ENCODE results near the gene DCN.

Gene DCN

DNA sequence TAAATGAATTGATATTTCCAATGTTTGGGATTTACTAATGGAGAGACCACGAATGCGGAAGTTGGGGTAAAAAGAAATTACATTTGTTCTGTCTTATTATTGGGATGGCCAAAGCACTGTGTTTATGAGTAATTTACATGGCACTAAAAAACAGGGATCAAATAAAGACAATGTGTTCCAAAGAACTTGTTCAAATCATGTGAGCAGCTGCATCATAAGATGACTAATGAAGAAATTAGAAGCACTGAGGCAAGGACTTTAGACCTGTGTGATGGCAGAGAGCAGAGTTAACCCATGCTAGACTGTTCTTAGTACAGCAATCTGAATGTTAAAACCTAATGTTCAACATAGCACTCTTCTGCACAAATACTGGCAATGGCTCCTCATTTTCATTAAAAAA lies 34.3 kb upstream of the DCN start:
- Histone ChIP-seq H3K27ac (replicated peaks; ENCODE audit: low read length) (no peak overlapping the region), H2BK5ac (ENCODE audit: low read length) (no peak overlapping the region), H4K8ac (ENCODE audit: low read depth, low read length) (no peak overlapping the region), H3K4me2 (ENCODE audit: insufficient read depth, low read length, poor library complexity, severe bottlenecking) (no peak overlapping the region), H3K36me3 (replicated peaks in 1 of 2; ENCODE audit: control insufficient read depth in 2 of 2, insufficient read depth in 2 of 2, low read length in 2 of 2) (no peaks in the 10 kb centered on the region), H3K27me3 (ENCODE audit: control insufficient read depth in 3 of 3, insufficient read depth in 3 of 3, low read depth in 1 of 3, low read length in 3 of 3) (no peaks in the 10 kb centered on the region), H2AFZ (ENCODE audit: low read length) (no peak overlapping the region), H2BK12ac (ENCODE audit: low read length) (no peak overlapping the region), H3K18ac (ENCODE audit: low read length) (no peak overlapping the region), H3K9ac (ENCODE audit: low read depth, low read length, poor library complexity) (no peak overlapping the region), H3K9me3 (replicated peaks in 1 of 2; ENCODE audit: control insufficient read depth in 2 of 2, insufficient read depth in 1 of 2, low read depth in 1 of 2, low read length in 2 of 2) (no peaks in the 10 kb centered on the region), H2BK120ac (ENCODE audit: low read depth, low read length) (no peak overlapping the region), H3K4me3 (ENCODE audit: low read length in 2 of 2) (no peak overlapping the region), H3K4ac (ENCODE audit: low read length) (no peak overlapping the region), H3K14ac (ENCODE audit: low read length) (no peak overlapping the region), H2AK5ac (ENCODE audit: low read depth, low read length) (no peak overlapping the region), H3K4me1 (ENCODE audit: control insufficient read depth in 2 of 2, insufficient read depth in 1 of 2, low read depth in 1 of 2, low read length in 2 of 2) (no peaks in the 10 kb centered on the region), H3K79me1 (ENCODE audit: low read depth, low read length) (no peaks in the 10 kb centered on the region), H2BK15ac (ENCODE audit: low read length) (no peak overlapping the region), H3K23ac (ENCODE audit: low read depth, low read length, poor library complexity) (no peak overlapping the region), H4K91ac (ENCODE audit: low read depth, low read length, poor library complexity) (no peak overlapping the region)
- no CpG with 5 or more reads among the region's 2 CpGs for WGBS, 2 donors (ENCODE audit: extremely low coverage in 2 of 2, insufficient read length in 2 of 2, insufficient replicate concordance in 1 of 2)
- DNase-seq (ENCODE audit: low spot score) = no peak

DNA sequence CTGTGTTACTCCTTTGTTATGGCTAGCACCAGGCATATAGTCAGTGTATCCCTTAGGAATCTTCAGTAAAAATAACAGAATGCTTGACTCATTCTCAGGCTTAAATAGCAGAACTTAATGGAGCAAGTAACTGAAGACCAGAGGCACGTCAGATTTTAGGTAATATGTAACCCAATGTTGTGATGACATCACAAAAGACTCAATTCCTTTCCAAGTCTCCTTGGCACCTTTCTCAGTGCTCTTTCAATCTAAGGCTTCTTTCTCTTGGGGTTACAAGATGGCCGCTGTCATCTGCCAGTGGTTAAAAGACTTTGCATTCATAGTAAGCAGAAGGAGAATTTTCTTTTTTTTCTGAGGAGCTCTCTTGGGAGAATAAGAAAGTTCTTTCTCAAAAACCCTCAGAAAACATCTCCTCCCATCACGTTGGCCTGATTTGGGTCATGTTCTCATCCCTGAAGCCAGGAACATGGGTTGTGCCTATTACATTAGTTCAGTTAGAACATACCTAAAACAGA lies 33.4 kb upstream of the DCN start:
- H3K14ac ChIP-seq (ENCODE audit: low read length) = no peak overlapping the region
- H4K91ac ChIP-seq (ENCODE audit: low read depth, low read length, poor library complexity) = no peak overlapping the region
- H3K9ac ChIP-seq (ENCODE audit: low read depth, low read length, poor library complexity) = no peak overlapping the region
- H2BK5ac ChIP-seq (ENCODE audit: low read length) = no peak overlapping the region
- no peak overlapping the region for H3K4me2 ChIP-seq (ENCODE audit: insufficient read depth, low read length, poor library complexity, severe bottlenecking)
- no peaks in the 10 kb centered on the region for H3K9me3 ChIP-seq (replicated peaks in 1 of 2; ENCODE audit: control insufficient read depth in 2 of 2, insufficient read depth in 1 of 2, low read depth in 1 of 2, low read length in 2 of 2)
- no peak overlapping the region for H3K18ac ChIP-seq (ENCODE audit: low read length)
- no peak overlapping the region for H2AK5ac ChIP-seq (ENCODE audit: low read depth, low read length)
- no peaks in the 10 kb centered on the region for H3K79me1 ChIP-seq (ENCODE audit: low read depth, low read length)
- H3K27me3 ChIP-seq (ENCODE audit: control insufficient read depth in 3 of 3, insufficient read depth in 3 of 3, low read depth in 1 of 3, low read length in 3 of 3) = no peaks in the 10 kb centered on the region
- H3K36me3 ChIP-seq (replicated peaks in 1 of 2; ENCODE audit: control insufficient read depth in 2 of 2, insufficient read depth in 2 of 2, low read length in 2 of 2) = no peaks in the 10 kb centered on the region
- no peaks in the 10 kb centered on the region for H3K4me1 ChIP-seq (ENCODE audit: control insufficient read depth in 2 of 2, insufficient read depth in 1 of 2, low read depth in 1 of 2, low read length in 2 of 2)
- H2AFZ ChIP-seq (ENCODE audit: low read length) = peak overlapping the region; percentile 59
- no peak for DNase-seq (ENCODE audit: low spot score)
- H3K27ac ChIP-seq (replicated peaks; ENCODE audit: low read length) = no peak overlapping the region
- no peak overlapping the region for H3K4me3 ChIP-seq (ENCODE audit: low read length in 2 of 2)
- no peak overlapping the region for H2BK120ac ChIP-seq (ENCODE audit: low read depth, low read length)
- H4K8ac ChIP-seq (ENCODE audit: low read depth, low read length) = no peak overlapping the region
- no peak overlapping the region for H3K23ac ChIP-seq (ENCODE audit: low read depth, low read length, poor library complexity)
- H2BK12ac ChIP-seq (ENCODE audit: low read length) = no peak overlapping the region
- no peak overlapping the region for H3K4ac ChIP-seq (ENCODE audit: low read length)
- H2BK15ac ChIP-seq (ENCODE audit: low read length) = no peak overlapping the region
- WGBS, 2 donors (ENCODE audit: extremely low coverage in 2 of 2, insufficient read length in 2 of 2, insufficient replicate concordance in 1 of 2) = no CpG with 5 or more reads among the region's 3 CpGs

DNA sequence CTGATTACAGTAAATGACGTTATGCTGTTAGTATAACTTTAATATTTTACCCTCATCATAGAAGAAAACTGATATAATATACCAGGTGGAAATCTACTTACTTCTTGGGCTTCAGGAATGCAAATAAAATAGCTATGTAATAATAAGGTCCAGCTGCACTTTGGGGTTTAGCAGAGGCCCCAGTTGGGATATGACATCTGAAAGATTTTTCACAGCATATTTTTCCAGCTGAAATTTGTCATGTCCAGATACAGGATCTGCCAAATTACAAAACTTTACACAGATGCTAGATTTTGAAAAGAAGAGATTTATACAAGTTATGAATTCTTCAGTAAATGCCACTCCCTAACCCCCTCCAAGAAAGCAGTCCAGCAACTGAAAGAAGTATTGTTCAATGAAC lies 29.2 kb upstream of the DCN start:
- no peaks in the 10 kb centered on the region for H3K9me3 ChIP-seq (replicated peaks in 1 of 2; ENCODE audit: control insufficient read depth in 2 of 2, insufficient read depth in 1 of 2, low read depth in 1 of 2, low read length in 2 of 2)
- no peak overlapping the region for H3K14ac ChIP-seq (ENCODE audit: low read length)
- H3K23ac ChIP-seq (ENCODE audit: low read depth, low read length, poor library complexity) = no peak overlapping the region
- no peaks in the 10 kb centered on the region for H3K27me3 ChIP-seq (ENCODE audit: control insufficient read depth in 3 of 3, insufficient read depth in 3 of 3, low read depth in 1 of 3, low read length in 3 of 3)
- no peak overlapping the region for H2AK5ac ChIP-seq (ENCODE audit: low read depth, low read length)
- no peak overlapping the region for H4K8ac ChIP-seq (ENCODE audit: low read depth, low read length)
- no CpG with 5 or more reads among the region's 1 CpG for WGBS, 2 donors (ENCODE audit: extremely low coverage in 2 of 2, insufficient read length in 2 of 2, insufficient replicate concordance in 1 of 2)
- H2AFZ ChIP-seq (ENCODE audit: low read length) = no peak overlapping the region
- no peak overlapping the region for H4K91ac ChIP-seq (ENCODE audit: low read depth, low read length, poor library complexity)
- H3K18ac ChIP-seq (ENCODE audit: low read length) = no peak overlapping the region
- no peak overlapping the region for H3K27ac ChIP-seq (replicated peaks; ENCODE audit: low read length)
- H2BK5ac ChIP-seq (ENCODE audit: low read length) = no peak overlapping the region
- no peak overlapping the region for H2BK15ac ChIP-seq (ENCODE audit: low read length)
- H3K4me1 ChIP-seq (ENCODE audit: control insufficient read depth in 2 of 2, insufficient read depth in 1 of 2, low read depth in 1 of 2, low read length in 2 of 2) = no peaks in the 10 kb centered on the region
- no peaks in the 10 kb centered on the region for H3K79me1 ChIP-seq (ENCODE audit: low read depth, low read length)
- H3K4me3 ChIP-seq (ENCODE audit: low read length in 2 of 2) = no peak overlapping the region
- no peak overlapping the region for H3K4me2 ChIP-seq (ENCODE audit: insufficient read depth, low read length, poor library complexity, severe bottlenecking)
- no peak overlapping the region for H2BK120ac ChIP-seq (ENCODE audit: low read depth, low read length)
- H3K4ac ChIP-seq (ENCODE audit: low read length) = no peak overlapping the region
- H3K36me3 ChIP-seq (replicated peaks in 1 of 2; ENCODE audit: control insufficient read depth in 2 of 2, insufficient read depth in 2 of 2, low read length in 2 of 2) = no peaks in the 10 kb centered on the region
- no peak for DNase-seq (ENCODE audit: low spot score)
- no peak overlapping the region for H3K9ac ChIP-seq (ENCODE audit: low read depth, low read length, poor library complexity)
- H2BK12ac ChIP-seq (ENCODE audit: low read length) = no peak overlapping the region

DNA sequence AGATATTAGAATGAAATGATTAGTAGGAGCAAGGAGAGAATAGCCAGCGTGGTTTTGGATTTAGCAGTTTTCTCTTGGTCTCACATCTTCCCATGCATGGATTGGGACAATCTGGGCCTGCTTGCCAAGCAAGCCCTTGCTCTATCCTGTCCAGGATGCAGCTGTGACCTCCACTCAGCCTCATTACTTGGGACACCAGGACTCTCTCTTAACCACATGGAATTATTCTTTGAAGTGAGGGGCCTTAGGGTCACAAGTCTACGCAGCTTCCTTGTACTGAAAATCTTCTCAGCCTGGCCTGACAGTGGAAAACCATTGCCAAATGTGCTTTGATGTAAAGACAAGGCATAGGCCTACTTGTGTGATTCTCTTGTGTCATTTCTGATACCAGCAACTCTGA lies 28.0 kb upstream of the DCN start:
- Histone ChIP-seq H3K36me3 (replicated peaks in 1 of 2; ENCODE audit: control insufficient read depth in 2 of 2, insufficient read depth in 2 of 2, low read length in 2 of 2) (no peaks in the 10 kb centered on the region), H2AK5ac (ENCODE audit: low read depth, low read length) (no peak overlapping the region), H2BK120ac (ENCODE audit: low read depth, low read length) (no peak overlapping the region), H2BK12ac (ENCODE audit: low read length) (no peak overlapping the region), H3K9me3 (replicated peaks in 1 of 2; ENCODE audit: control insufficient read depth in 2 of 2, insufficient read depth in 1 of 2, low read depth in 1 of 2, low read length in 2 of 2) (no peaks in the 10 kb centered on the region), H3K4me2 (ENCODE audit: insufficient read depth, low read length, poor library complexity, severe bottlenecking) (no peak overlapping the region), H4K91ac (ENCODE audit: low read depth, low read length, poor library complexity) (no peak overlapping the region), H2AFZ (ENCODE audit: low read length) (peak overlapping the region; percentile 31), H3K9ac (ENCODE audit: low read depth, low read length, poor library complexity) (no peak overlapping the region), H2BK15ac (ENCODE audit: low read length) (no peak overlapping the region), H3K4ac (ENCODE audit: low read length) (no peak overlapping the region), H3K27me3 (ENCODE audit: control insufficient read depth in 3 of 3, insufficient read depth in 3 of 3, low read depth in 1 of 3, low read length in 3 of 3) (no peaks in the 10 kb centered on the region), H3K27ac (replicated peaks; ENCODE audit: low read length) (no peak overlapping the region), H2BK5ac (ENCODE audit: low read length) (no peak overlapping the region), H3K14ac (ENCODE audit: low read length) (no peak overlapping the region), H3K4me3 (ENCODE audit: low read length in 2 of 2) (no peak overlapping the region), H4K8ac (ENCODE audit: low read depth, low read length) (no peak overlapping the region), H3K79me1 (ENCODE audit: low read depth, low read length) (no peaks in the 10 kb centered on the region), H3K23ac (ENCODE audit: low read depth, low read length, poor library complexity) (no peak overlapping the region), H3K4me1 (ENCODE audit: control insufficient read depth in 2 of 2, insufficient read depth in 1 of 2, low read depth in 1 of 2, low read length in 2 of 2) (no peaks in the 10 kb centered on the region), H3K18ac (ENCODE audit: low read length) (no peak overlapping the region)
- no peak for DNase-seq (ENCODE audit: low spot score)
- WGBS, 2 donors (ENCODE audit: extremely low coverage in 2 of 2, insufficient read length in 2 of 2, insufficient replicate concordance in 1 of 2) = no CpG with 5 or more reads among the region's 2 CpGs
